Left kidney (tissue), 1 donor: ENCODE data around the gene LCA5L. TPM values are rescaled to one million over a fixed set of nuclear protein-coding genes. Genes with fewer than 3 reads are reported as not detected.

Experiments
- polyA plus RNA-seq: library from polyadenylated mRNA; unstranded; fragments of 120-200 nt; gene quantifications from one replicate; pipeline ENCODE4 v1.2.1, GENCODE V29; 2013; ENCODE audit not compliant: insufficient read length

LCA5L gene
- polyA plus RNA-seq, 1 donor, result 7.0 TPM

Other genes with a start within 250 kb of the LCA5L start
- 57.8 TPM for gene BRWD1, start 132.1 kb downstream of the LCA5L start, polyA plus RNA-seq
- gene HMGN1, start 96.7 kb downstream of the LCA5L start, polyA plus RNA-seq, result 741 TPM
- 4.3 TPM for gene SH3BGR, start 6.2 kb upstream of the LCA5L start, polyA plus RNA-seq
- gene B3GALT5, start 167.2 kb upstream of the LCA5L start, polyA plus RNA-seq, result 1.8 TPM